Endometrial microvascular endothelial cells (primary cell): ENCODE results near the gene CIB4. TPM values are rescaled to one million over a fixed set of nuclear protein-coding genes. Genes with fewer than 3 reads are reported as not detected.

Source experiments
- in situ Hi-C: cut with HindIII; loops from 2 replicates; pipeline ENCODE4 v1.10.0; 2017; ENCODE audit warnings: low sequenced_read_pairs, low pct_unique_long_range_greater_than_20kb; ENCODE audit errors: inconsistent ontology term
- total RNA-seq: library from RNA; depleted of rRNA; stranded (reverse); fragments of >200 nt; gene quantifications from one replicate; pipeline ENCODE4 v1.2.3, GENCODE V29; 2015; ENCODE audit errors: inconsistent ontology term

Gene CIB4
- total RNA-seq, 1 donor from 2014 or later = not detected

DNA sequence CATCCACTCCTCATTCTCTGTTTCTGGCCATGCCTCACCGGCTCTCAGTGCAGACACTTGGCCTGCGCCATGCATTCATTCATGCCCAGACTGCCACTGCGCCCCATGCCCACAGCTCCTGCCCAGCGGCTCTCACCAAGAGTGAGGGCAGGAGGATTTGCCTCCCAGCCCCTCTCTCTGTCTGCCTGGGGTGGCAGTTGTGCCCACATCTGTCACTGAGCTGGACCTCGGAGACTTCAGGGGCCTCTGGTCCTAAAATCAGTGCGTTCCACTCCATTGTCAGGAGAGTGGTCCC lies 75.1 kb downstream of the CIB4 start:
- in situ Hi-C loops = no loop called here

DNA sequence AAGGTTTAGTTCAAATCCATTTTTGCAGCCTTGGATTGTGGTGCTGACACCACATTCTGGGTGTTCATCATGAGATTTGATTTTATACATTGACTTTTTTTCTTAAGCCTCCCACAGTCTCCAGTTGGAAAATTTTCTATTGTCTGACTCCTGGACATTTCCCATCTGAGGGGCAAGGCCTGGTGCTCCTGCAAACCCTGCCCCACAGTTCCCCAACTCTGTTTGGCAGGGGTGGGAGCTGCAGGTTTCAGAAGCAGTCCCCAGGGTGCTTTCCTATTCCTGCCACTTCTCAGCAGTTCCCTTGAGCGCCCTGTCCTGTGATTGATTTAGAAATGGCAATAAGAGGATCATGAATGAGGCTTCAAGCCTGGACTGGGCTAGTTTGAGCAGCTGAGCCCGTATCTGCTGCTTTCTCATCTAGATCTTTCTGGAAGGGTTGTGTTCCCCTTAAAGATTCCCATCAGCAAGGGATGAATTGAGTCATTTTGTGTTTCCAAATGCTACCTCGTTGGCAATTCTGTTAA lies 77.0 kb downstream of the CIB4 start:
- in situ Hi-C loops = no loop called here

DNA sequence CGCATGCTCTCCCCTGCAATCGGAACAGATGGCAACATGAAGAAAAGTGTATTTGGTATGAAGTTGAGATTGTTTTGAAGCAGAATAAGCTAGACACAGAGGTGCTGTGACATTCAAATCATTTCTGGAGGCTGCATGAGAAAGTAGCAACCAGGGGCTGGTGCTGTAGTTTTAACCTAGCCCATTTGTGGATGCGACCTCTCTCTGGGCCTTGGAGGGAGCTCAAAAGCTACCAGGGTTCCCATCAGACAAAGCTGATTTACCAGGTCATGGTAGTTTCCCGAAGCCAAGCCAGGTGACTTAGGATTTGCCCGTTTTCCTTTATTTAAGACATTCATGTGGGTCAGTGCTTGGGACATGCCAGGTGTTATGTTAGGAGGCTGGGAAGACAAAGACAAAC lies 77.5 kb downstream of the CIB4 start:
- in situ Hi-C loops = no loop called here

DNA sequence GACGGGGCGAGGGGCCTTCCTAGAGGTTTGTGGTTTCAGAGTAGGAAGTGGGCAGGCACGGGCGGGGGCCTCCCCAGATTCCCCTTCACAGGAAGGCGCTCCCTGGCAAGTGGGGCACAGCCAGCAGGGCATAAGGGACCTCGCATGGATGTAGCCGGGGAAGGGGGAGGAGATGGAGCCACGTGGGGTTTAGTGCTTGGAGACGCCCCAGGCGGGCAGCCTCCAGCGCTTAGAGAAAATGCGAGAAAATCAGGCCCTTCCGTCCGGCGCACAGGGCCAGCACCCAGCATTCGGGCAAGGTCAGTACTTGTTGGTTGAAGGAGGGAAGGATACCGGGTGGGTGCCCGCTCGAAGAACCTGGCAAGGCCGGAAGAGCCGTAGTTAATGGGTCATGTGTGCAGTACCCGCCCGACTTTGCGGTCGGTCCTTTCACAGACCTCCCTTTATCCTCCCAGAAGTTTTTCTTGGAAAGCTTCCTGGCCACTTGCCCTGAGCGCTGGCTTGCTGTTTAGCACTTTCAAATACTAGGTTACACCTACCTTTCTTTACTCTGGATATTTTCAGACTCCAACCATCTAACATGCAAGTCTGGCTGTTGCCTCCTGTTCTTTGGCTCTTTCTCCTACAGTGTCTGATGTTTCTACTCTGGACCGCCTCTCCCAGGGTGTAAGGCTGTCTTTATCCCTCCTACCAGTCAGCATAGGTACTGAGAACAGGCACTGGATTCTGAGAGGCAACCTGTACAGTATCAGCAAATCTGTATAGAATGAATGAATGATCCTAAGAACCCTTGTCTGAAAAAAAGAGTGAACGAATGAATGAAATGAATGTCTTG lies 78.1 kb downstream of the CIB4 start:
- in situ Hi-C loops = no loop called here

DNA sequence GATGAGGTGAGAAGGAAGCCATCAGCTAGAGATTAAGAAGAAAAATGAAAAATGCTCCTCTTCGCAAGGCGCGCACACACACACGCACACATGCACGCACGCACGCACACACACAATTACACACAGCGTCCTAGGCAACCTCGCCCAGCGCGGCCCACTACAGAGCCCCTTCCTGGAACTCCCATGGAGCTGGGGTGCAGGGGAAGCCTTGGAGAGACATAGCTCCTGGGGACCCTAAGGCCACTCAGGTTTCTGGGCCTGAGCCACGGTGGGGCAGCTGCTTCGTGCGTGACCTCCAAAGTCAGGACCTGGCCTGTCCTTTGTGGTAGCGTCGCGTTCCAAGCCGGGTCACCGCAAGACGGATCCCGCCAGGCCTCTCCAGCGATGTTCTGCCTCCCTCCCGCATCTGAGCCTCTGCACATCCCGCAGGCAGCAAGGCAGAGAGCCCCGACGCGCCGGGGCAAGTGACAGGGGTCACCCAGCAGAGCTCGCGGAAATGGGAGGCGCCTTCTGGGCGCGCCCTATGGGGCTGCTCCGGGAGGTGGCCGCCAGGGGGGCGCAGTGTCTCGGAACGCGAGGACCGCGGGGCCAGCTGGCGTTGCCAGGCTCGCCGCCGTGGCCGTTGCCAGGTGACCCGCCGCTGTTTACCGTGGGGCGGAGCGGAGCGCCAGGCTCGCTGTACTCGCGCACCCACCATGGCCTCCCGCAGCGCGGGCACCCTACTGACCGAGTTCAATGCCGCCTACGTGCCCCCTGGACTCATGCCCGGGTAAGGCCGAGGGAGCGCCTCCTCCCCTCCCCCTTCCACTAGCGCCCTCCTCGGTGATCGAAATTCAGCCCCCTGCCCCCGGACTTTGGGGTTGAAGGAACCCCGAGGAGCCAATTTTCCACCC lies 79.0 kb downstream of the CIB4 start:
- in situ Hi-C loops = no loop called here

DNA sequence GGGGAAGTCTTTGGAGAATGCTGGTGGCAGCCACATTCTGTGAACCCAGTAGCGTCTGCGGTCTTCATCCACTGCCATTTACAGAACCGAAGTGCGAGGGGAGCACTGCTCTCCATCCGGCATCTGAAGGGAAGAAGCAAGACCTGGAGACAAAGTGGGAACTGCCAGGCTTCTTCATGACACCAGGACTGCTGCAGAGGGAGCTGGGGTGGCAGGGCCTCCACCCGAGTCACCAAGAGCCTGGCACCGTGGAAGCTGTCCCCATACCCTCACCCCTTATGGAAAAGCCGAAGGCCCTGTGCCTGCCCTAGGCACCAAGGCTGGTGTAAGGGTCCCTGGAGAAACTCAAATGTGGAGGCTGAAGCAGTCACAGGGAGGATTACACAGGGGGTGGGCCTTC lies 79.8 kb downstream of the CIB4 start:
- in situ Hi-C loops = no loop called here

DNA sequence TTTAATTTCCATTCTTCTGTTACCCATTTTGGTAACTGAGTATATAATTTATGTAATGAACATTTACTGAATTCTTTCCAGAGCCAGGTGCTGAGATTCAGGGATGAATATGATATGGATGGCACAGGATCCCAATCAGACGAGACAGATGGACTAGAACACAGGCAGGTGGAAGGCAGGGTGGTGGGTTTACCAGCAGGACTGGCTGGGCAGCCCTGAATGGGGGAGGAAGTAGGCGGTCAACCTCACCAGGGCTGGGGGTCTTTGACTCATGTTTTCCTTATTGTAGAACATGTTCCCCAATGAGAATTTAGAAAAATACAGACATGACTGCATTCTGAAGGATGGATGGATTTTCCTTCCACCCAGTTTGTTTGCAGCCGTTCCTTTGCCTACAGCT lies 80.3 kb downstream of the CIB4 start:
- in situ Hi-C loops = no loop called here

DNA sequence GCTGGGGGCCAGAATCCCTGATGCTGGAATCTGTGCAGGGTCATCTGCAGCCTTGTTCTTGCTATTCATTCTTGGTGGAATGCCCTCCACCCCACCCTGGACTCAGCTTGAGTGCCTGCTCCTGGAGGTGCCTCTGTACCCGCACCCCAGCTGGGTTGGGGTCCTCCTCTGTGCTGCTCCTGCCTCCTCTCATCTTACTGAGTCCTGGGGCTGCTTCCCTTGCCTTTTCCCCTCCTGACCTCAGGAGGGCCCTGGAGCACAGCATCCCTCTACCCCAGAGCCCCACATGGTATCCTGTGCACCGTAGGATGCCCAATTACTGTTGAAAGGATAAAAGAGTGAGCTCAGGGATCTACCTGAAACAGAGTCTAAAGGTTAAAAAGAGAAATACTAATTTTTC lies 81.6 kb downstream of the CIB4 start:
- in situ Hi-C loops = no loop called here

DNA sequence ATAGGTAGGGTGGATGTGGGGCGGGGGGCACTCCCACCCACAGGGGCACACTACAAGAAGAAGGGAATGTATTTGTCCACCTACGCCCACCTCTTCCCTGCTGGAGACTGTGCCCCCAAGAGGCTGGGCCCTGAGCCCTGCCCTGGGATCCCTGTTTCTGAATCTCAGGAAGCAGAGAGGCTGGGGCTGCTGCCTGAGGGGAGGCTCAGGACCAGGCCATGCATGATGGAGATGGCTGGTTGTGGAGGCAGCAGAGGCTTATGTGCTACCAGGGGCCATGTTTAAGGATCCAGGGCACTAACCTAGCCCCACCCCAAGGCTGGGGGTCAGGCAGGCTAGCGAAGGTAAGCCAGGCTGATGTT lies 82.1 kb downstream of the CIB4 start:
- in situ Hi-C loops = no loop called here

DNA sequence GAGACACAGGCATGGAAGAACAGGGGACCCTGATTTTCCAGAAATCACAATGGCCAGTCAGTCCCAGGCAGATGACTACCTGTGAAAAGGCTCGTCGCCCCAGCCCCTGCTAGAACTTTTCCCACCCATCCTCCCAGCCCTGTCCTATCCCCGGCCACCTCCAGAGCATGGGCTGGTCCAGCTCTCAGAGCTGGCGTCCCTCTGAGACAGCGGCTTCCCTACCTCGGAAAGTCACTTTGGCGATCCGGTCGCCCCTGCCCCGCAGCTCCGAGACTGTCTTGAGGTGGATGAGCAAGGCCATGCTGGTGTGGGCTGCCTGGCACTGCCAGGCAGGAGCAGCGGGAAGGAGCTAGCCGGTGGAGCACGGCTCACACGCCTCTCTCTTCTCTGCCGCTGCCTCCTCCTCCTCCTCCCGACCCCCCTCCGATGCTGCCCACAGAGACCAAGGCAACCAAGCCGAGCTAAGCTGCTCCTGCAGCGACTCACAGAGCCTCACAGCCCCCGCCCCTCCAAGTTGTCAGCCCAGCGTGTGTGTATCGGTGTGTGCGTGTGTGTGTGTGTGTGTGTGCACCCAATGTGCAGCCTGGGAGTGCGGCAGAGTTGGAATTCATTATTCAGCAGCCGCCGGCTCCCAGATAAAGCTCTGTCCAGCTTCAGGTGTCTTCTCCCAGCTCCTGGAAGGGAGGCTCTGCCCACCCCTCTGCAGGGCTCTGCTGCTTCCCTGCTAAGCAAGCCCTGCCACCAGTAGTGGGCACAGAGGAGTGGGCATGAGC lies 82.7 kb downstream of the CIB4 start:
- in situ Hi-C loops = no loop called here

DNA sequence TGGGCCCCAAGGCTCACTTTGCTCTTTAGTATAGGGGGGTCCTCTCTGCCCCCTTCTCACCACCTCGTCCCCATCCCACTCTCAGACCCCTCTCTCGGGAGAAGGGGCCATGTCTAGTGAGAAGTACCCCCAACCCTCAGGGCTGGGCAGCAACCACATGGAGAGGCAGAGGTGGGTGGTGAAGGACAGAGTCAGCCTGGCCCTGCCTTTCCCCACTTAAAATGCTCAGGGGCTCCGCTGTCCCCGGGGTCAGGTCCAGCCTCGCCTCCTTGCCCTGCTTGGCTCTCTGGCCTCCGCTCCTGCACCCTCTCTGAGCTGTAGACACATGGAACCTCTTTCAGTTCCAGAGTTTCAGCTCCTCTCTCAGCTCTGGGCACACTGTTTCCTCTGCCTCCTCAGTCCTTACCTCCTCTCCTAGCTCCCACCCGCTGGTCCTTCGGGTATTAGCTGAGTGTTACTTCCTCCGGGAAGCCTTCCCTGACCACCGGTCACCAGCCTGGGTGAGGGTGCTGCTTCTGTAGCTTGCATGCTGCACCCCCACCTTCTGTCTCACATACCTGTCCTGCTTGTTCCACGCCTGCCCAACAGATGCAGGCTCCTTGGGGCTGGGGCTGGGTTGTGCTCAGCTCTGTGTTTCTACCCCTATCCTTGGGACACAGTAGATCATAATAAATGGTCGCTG lies 83.8 kb downstream of the CIB4 start:
- in situ Hi-C loops = no loop called here

DNA sequence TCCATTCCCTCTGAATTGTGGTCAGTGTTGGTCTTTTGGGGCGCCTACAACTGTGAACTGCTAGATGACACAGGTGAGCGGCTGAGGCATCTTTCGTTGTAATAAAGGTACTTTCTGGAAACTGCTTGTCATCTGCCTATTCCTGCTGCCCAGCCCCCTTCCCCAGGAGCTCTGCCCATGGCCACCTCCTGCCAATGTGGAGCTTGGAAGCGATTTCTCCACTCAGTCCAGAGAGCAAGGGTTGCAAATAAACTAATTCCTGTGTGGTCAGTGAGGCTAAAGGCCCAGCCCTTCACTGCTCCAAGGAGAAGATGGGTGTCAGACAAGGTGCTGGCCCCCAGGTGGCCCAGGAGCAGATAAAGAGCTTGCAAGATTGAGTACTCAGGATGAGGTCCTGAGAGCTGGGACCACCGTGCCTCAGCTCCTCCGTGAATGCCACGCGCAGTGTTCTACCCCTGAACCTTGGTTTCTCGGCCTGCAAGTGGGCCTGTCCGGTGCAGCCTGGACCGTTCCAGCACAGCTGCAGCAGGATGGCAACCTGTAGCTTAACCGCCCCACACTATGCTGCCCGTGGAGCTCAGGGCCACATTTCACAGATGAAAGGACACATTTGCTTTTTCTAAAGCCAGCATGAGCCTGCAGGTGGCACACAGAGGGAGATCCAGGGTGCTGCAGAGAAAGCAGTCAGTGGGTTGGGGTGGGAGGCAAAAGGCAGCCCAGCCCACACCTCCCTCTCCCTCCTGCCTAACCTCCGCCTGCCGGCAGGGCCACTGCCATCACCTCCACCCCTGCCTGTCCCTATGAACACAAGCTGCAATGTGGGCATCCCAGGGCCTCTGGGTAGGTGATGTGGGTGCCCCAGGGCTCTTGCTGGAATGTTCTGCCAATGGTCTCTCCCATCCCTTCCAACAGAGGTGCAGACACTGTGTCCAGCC lies 84.6 kb downstream of the CIB4 start:
- in situ Hi-C loops = no loop called here

DNA sequence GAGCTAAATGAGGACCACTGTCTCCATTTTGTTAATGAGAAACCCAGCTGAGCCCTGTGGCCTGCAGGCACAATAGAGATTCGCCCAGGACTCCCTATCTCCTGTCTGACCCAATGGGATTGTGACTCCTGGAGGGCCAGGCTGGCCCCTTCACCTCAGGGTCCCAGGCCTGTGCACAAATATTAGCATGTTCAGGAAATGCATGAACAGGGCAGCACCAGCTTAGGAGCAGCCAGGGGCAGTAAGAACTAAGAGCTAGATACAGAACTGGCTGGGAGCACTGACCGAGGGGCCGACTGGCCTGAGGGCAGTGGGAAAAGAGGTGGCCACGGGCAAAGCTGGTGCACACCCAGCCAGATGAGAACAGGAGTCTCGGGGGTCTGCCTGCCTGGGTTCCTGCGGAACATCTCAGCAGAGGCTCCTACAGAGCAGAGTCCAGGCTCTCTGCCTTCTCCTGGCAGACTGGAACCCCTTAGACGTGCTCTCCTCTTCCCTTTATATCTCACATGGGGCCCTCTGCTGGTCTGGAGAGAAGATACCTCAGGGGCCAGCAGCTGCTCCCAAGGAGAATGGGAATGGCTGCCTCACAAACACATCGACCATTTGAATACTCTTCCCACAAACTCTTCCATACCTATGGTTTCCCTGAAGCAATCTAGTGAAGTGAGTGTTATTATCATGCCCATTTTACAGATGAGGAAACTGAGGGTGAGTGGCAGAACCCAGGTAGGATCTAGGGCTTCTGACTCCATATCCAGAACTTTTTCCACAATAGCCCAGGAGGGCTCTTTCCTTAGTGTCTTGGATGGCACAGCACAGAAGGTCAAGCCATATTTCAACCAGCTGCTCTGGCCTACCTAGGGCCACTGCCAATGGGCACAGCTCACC lies 85.7 kb downstream of the CIB4 start:
- in situ Hi-C loops = no loop called here

DNA sequence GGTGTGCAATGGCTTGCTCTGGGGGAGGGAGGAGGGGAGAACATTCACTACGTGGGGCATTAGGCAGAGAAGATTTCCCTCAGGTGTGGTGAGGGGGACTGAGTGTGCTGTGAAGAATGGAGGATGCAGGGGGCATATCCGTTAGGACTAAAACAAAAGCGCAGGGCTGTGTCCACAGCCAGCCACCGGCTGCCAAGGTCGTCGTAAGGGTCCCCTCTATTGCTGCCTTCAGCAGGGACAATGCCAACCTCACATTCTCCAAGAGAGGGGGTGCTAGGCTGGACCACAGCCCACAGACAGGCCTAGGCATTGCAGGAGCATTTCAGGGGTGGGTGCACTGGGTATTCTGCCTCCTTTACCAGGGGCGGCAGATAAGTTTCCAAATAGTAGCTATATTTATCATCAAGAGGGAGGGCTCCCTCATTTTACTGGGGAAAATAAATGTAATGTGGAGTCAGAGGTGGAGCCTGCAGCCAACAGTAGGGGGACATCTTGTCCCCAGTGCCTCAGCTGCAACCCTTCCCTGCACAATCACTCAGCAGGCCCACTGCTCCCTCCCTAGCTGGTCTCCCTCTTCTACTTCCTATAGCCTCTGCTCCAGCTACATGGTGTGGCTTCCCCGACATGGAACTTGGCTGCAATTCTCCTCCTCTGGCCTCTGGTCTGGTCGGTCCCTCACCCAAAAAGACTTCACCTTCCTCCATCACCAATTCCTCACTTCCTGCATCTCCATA lies 88.4 kb downstream of the CIB4 start:
- in situ Hi-C loops = no loop called here

DNA sequence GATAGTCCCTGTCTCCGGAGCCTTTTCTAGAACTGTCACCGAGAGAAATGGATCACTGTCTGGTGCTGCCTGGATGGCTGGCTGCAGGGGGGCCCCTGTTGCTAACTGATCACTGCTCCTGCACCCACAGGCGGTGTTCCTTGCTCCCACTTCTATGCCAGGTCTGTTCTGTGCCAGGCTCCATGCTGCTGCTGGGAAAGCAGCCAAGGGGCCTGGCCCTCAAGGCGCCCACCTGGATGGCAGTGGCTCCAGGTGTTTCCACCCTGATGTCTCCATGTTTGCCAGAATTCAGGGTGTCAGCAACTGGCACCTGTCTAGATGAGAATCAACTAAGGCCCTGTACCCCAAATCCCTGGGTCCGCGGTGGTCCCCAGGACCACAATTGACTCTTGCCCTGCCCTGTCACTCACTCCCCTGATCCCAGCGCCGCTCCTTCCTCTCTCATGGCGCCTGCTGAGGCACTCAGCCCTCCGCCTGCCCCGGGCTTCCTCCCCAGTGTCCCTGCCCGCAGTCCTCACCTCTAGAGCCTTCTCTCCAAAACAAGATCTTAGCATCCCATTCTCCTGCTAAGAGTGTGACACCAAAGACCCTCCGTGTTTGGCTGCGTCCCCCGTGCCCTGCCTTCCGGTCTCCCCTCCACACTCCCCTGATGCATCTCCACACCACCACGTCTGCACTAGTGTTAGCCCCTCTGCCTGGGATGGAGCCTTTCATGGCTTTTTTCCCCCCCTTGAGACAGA lies 90.7 kb downstream of the CIB4 start:
- in situ Hi-C loops = no loop called here
